Measurements from ENCODE around the gene TOMT.

GRCh38 chr11:72155751-72156150 is 50.0 kb downstream of the TOMT start:
- TF ChIP-seq CTCF (IDR thresholded peaks at IDR 0.05; ENCODE audit: poor library complexity, severe bottlenecking) (no peak), POLR2AphosphoS5 (IDR thresholded peaks at IDR 0.05) (no peak)

All from neural cell (in vitro differentiated cells).